GM21423 (cell line): Measurements from ENCODE around the gene FAF1.
"Not testable (repeated sequence)": the region's sequence is repeated elsewhere in the genome, so short reads cannot be mapped to it uniquely, and the experiment has no call there.

Experiments used
- ATAC-seq: cut with Tn5 transposase; IDR thresholded peaks from one replicate; pipeline ENCODE4 v1.9.1; 2021; ENCODE audit warnings: mild to moderate bottlenecking, moderate library complexity; ENCODE audit not compliant: unreplicated experiment

Gene FAF1

GRCh38 chr1:50796272-50796671 is 163.8 kb downstream of the FAF1 start:
- no peak for ATAC-seq

DNA sequence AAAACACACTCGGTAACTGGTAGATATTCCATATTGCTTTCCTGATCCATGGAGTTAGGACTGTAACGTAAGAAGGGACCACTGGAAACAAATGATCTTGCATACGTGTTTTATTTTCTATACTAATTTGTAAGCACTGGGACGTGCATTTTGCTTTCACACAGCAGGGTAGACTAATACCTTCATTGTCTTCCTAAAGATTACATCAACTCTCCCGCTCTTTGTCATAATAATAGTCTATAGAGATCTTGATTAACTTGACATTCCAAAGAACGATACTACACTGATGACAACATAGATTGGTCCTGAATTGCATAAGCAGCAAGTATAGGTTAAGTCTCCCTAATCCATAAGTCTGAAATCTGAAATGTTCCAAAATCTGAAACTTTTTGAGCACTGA is 166.5 kb downstream of the FAF1 start:
- no peak for ATAC-seq

DNA sequence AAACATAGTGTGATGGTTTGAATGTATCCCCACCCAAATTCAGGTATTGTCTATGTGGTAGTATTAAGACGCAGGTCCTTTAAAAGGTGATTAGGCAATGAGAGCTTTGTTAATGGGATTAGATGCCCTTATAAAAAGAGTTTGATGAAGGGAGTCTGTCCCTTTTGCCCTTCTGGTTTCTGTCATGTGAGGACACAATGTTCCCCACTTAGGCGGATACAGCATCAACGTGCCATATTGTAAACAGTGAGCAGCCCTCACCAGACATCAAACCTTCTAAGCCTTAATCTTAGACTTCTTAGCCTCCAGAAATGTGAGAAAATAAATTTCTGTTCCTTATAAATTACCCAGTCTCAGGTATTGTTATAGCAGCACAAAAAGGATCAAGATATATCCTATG is 172.8 kb downstream of the FAF1 start:
- no peak for ATAC-seq

DNA sequence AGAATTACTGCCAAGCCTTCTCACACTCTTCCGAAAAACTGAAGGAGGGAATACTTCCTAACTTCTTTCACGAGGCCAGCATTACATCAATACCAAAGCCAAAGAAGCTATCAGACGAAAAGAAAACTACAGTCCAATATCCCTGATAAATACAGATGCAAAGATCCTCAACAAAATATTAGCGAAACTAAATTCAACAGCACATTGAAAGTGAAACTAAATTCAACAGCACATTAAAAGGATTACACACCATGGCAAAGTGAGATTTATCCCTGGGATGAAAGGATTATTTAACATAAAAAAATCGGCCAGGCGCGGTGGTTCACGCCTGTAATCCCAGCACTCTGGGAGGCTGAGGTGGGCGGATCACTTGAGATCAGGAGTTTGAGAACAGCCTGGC is 176.8 kb downstream of the FAF1 start:
- ATAC-seq, result no peak

DNA sequence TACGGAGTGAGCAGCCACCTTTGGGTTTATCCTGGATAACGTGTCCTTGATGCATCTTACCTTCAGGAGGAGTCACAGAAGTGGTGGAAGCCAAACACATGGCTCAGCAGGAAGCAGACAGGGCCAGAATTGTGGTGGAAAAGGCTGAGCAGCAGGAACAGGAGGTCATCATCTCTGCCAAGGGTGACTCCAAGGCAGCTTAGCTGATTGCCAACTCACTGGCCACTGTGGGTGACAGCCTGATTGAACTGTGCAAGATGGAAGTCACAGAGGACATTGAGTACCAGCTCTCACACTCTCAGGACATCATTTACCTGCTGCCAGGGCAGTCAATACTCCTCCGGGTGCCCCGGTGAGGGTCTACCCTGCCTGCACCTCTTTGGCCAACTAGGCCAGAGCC is 179.3 kb downstream of the FAF1 start:
- ATAC-seq, result no peak

GRCh38 chr1:50779801-50780200 is 180.3 kb downstream of the FAF1 start:
- ATAC-seq, result no peak

GRCh38 chr1:50775740-50776139 is 184.3 kb downstream of the FAF1 start:
- ATAC-seq, result no peak

DNA sequence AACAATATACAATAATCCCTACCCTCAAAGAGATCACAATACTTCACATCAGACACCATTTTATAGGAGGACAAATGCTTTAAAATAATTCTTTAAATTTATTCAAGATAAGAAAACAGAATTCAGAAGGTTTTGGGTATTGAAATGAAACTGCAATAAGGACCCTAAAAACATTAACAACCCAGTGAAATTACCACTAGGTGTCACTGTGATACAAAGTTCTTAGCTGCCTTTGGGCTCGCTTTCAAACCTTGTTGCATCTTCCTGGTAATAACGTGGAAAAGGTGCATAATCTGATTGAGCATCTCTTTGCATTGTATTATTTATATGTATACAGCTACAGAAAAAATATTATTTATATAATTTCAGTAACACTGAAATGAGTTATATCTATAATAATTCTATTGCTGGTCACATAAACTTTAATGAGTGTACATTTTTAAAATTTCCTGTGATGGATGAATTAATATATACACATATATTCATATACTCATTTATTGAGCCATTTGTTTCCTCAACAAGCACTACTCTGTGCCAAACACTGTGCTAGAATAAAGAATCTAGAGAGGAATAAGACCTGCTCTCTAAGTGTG is 185.2 kb downstream of the FAF1 start:
- no peak for ATAC-seq

DNA sequence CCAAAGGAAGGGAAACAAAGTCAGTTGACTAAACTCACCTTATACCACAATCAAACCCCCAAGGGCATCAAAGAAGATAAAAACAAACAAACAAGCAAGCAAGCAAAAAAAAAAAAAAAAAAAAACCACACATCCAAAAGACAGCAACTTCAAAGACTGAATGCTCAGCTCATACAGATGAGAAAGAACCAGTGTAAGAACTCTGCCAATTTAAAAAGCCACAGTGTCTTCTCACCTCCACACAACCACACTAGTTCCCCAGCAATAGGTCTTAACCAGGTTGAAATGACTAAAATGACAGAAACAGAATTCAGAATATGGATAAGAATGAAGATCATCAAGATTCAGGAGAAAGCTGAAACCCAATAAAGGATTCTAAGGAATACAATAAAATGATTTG is 193.4 kb downstream of the FAF1 start:
- no peak for ATAC-seq

DNA sequence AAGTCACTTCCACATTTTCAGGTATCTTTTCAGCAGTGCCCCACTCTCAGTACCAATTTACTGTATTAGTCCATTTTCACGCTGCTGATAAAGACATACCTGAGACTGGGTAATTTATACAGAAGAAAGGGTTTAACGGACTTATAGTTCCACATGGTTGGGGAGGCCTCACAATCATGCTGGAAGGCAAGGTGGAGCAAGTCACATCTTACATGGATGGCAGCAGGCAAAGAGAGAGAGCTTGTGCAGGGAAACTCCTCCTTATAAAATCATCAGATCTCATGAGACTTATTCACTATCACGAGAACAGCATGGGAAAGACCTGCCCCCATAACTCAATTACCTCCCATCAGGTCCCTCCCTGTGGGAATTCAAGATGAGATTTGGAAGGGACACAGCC is 203.5 kb downstream of the FAF1 start:
- ATAC-seq, result not testable (repeated sequence)

DNA sequence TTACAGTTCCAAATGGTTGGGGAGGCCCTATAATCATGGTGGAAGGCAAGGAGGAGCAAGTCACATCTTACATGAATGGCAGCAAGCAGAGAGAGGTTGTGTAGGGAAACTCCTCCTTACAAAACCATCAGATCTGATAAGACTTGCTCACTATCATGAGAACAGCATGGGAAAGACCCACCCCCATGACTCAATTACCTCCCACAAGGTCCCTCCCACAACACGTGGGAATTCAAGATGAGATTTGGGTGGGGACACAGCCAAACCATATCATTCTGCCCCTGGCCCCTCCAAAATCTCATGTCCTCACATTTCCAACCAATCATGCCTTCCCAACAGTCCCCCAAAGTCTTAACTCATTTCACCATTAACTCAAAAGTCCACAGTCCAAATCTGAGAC is 205.3 kb downstream of the FAF1 start:
- not testable (repeated sequence) for ATAC-seq

DNA sequence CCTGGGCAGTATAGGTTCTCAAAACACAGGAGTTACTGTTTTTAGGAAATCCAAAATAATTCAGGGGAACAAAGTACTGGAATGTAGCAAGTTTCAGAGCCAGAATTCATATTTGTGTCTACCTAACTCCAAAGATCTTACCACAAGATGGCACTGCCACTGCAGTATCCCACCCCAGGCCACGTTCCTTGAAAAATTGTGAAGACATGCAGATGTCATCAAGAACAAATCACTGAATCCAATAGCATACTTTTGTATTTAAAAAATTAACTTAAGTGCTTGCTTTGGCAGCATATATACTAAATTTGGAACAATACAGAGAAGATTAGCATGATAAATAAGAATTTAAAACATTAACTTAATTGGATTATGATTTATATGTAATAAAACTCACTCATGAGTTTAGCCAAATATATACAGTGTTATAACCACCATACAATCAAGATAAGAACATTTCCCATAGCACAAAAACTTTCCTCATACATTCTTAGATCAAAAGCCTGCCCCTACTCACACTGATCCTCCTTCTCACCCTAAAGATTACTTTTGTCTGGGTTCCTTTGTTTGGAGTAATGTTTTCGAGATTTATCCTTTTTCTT is 209.9 kb downstream of the FAF1 start:
- no peak for ATAC-seq

DNA sequence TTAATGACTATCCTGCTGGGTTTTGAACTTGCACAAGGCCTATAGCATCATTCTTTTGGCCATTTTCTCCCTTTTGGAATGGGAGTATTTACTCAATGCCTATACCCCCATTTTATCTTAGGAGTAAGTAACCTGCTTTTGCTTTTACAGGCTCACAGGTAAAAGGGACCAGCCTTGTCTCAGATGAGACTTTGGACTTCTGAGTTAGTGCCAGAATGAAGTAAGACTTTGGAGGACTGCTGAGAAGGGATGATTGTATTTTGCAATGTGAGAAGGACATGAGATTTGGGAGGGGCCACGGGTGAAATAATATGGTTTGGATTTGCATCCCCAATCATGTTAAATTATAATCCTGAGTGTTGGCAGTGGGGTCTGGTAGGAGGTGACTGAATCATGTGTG is 212.7 kb downstream of the FAF1 start:
- no peak for ATAC-seq

DNA sequence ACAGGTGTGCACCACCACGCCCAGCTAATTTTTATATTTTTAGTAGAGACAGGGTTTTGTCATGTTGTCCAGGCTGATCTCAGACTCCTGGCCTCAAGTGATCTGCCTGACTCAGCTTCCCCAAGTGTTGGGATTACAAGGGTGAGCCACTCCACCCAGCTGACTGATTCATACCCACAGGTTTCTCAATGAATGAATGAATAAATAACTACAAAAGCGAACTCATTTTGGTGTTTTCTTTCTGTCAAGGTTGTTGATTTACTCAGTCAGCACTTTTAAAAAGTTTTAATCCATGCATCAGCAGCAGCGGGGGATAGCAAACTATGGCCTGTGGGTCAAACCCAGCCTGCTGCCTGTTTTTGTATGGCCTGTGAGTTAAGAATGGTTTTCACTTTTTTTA is 217.5 kb downstream of the FAF1 start:
- no peak for ATAC-seq

DNA sequence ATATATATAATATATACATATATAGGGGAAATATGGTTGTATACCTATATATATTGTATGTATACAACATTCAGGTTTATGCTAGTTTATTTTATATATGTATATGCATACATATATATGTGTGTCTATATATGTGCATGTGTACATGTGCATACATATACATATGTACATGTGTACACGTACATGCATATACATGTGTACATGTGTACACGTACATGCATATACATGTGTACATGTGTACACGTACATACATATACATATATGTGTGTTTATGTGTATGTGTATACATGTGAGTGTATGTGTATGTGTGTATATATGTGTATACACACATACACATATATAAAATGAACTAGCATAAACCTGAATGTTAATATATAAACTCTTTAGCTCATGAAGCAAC is 220.9 kb downstream of the FAF1 start:
- no peak for ATAC-seq

DNA sequence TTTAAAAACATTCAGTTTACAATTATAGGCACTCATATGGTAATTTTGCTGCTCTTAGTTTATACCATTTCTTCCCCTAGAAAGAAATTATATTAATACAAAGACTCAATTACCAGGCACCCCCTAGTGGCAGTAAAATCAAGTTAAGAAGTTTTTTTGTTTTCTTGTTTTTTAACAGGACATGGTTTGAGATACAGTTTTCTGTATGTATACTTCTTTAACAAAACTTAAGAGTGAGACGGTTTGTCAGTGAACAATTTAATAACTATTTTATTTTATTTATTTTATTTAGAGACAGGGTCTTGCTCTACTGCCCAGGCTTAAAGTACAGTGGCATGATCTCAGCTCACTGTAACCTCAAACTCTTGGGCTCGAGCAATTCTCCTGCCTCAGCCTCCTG is 224.6 kb downstream of the FAF1 start:
- no peak for ATAC-seq

DNA sequence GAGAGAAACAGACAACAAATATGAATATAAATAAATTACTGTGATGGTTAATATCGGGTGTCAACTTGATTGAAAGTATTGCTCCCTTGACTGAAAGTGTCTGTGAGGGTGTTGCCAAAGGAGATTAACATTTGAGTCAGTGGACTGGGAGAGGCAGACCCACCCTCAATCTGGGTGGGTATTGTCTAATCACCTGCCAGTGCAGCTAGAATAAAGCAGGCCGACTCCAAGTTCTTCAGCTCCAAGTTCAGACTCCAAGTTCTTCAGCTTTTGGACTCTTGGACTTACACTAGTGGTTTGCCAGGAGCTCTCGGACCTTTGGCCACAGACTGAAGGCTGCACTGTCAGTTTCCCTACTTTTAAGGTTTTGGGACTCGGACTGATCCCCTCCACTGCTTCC is 232.5 kb downstream of the FAF1 start:
- ATAC-seq, result not testable (repeated sequence)

DNA sequence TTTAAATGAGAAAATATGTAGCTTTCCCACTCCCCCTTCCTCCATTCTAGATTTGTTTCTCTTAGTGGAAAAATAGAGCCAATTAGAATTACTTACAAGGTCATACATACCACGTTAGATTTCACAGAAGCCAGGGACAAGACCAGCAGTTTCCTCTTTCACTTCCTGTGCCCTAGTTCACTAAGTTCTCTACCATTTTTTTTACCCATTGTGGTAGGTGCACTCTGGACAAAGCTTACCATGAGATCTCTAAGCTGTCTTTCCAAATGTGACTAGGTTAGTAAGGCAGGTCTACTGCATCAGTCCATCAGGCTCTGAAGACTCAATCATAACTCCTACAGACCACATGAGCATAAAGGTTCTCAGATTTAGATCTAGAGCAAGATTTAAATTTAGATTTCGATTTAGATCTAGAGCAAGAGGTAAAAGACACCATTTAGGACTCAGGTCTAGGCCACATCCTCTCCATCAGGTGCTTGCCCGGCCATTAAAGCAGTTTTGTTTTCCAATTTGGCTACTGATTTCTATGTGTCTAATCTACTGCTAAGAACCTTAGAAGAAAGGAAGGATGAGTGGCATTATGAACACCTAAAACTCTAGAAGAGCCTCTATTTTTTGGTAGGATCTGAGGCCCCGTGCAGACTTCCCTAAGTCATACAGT is 235.3 kb downstream of the FAF1 start:
- peak; percentile 85 for ATAC-seq

DNA sequence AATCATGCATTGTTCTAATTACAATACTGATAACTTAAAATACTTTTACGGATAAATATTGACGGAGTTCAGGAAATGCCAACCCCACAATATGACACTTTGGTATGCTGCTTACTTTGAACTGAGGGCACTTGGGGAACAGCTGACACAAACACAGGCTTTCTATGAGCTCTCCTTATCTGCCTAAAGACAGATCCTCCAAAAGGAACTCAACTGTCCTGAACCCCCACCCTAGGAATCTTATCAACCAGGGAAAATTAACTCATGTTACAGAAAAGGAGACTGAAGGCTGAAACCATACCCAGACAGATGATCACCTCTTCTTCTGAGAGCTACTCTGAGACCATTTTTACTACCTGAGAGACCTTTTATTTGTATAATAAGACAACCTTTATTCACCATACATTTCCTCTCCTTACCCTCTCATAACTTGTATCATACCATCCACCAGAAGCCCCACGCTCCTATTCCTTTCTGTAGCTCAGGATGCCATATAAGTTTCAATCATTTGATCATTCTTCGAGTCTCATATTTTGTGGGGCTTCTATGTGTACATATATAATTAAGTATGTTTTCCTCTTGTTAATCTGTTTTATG is 239.5 kb downstream of the FAF1 start:
- no peak for ATAC-seq

DNA sequence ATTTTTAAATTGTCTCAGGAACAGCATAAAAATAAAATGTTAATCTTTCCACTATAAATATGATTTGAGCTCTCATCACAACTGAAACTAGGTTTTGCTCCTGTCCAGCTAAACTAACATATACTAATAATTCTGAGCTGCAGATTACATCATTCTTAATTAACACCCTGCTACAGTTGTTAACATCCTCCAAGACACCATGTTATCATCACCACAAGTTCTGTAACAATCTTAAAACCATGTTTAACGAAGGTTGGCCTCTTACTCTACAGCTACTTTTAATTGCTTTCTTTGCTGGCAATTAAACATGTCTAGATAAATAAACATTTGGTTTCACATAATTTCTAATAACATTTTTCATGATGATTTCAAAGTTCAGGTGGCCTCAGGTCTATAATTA is 240.9 kb downstream of the FAF1 start:
- ATAC-seq, result no peak

DNA sequence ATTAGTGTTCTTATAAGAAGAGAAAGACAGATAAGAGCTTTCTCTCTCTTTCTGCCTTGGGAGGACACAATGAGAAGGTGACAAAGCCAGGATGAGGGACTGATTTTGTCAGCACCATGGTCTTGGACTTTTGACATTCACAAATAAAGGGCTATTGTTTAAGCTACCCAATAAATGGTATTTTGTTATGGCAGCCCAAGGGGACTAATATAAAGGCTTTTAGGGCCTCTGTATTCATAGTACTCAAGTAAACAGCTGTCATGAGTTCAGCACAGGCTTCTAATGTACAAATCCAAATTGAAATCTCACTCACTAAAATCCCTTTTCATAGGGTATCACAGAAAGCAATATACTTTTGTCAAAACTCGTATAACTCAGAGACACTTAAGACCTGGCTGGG is 242.7 kb downstream of the FAF1 start:
- no peak for ATAC-seq

DNA sequence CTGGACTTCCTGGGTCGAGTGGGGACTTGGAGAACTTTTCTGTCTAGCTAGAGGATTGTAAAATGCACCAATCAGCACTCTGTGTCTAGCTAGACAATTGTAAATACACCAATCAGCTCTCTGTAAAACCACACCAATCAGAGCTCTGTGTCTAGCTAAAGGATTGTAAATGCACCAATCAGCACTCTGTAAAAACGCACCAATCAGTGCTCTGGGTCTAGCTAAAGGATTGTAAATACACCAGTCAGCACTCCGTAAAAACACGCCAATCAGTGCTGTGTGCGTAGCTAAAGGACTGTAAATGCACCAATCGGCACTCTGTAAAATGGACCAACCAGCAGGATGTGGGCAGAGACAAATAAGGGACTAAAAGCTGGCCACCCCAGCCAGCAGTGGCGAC is 243.6 kb downstream of the FAF1 start:
- not testable (repeated sequence) for ATAC-seq
